NCI-H1417 treated with DMSO at 0.1 percent for 48 hours (cell line): ENCODE results near the gene CAVIN4.

ENCODE experiments used
- DNase-seq: peaks from one replicate; lab custom pipeline; 2025; lab: John Stamatoyannopoulos, UW

The CAVIN4 gene

DNA sequence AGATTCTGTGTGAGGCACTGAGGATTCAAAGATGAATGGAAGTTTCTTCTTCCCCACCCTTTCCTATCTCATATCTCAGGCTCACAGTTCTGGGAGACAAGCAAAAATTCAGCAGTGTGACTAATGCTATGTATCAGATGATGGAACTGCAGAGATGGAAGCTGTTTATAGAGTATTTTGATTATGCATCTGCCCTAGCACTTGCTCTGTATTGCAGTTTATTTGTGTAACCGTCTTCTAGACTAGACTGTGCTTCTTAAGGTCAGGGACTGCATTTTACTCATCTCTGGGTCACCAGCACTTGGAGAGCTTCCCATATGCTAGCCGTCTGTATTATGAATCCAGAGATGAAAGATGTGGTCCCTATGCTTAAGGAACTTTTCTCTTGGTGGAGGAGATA is 12.6 kb downstream of the CAVIN4 start:
- DNase-seq, result no peak

DNA sequence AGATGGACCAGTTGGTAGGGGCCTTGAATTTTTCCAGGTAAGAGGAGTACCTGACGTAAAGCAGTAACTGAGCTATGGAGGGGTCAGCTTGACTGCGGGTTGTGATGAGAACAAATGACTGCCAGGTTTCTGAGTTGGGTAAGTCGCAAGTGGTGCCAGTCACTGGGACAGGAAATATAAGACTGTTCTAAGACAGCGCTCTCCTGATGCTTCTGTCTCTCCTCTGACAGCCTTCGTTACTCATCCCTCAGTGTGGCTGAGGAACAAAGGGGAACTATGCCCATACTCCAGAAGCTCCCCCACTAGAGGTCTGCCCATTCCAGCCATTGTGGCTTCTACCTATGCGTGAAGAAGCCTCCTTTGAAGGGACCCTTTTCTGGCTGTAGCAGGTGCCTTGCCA is 13.3 kb downstream of the CAVIN4 start:
- no peak for DNase-seq

DNA sequence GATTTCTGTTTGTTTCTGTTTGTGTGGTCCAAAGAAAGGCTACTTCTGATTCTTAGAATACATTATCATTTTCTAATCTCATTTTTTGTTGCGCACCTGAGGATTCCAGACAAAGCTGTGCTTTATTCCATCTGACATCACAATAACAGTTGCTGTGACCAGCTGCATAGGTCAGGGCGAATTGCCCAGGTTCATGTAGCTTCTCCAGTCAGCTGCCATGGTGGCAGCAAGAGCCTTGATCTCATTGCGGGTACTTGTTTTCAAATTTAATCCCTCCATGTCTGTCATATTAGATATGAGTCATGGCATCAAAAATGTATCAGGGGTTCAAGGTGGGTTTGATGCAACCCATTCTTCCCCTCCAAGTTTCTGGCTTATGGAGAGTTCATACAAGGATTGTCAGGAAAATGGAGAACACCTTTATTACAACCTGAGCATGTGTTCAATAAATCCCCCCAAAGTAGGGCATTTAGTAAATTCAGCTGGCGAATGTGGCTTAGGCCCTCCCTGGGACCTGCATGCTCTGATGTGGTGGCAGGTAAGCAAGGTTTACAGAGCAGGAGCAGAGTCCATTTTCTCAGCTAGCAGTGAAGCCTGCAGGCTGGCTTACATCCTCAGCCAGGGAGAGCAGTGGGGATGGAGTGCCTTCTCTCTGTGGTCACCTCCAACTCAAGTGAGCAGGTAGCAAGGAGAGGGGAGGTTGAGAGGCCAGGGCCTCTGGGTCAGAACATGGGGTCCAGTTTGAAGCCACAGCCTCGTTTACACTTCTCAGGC is 13.9 kb downstream of the CAVIN4 start:
- DNase-seq, result no peak

DNA sequence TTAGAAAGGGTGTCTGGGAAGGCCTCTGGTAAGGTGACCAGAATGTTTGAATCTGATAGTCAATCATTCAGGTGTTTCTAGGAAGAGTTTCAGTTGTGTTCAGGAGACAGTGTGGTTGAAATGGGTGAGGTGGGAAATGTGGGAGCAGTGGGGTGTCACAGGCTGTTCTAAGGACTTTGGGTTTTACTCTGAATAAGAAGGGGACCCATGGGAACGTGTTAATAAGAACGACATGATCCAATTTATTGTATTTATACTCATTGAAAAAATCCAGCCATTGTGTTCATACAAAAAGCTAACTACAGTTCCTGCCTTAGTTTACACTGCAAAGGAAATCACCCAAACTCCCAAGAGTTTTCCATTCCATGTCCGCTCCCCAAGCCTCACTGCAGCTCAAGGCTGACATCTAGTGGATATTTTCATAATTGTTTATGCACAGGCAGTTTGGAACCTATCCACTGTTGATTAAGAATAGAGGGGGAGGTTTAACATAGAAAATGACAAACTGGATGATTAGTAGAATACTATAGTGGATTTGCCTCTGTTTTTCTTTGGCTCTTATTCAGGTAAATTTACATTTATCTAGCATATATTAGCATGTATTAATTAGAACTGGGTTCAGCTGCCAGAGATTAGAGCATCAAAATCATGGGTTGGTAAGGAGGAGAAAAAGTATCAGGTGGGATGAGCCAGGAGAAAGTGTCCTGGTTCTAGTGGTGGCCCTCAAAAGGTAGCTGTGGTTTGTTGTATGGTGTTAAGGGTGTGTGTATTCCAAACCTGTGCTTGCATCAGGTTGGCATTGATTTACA is 17.7 kb downstream of the CAVIN4 start:
- peak; percentile 8 for DNase-seq

DNA sequence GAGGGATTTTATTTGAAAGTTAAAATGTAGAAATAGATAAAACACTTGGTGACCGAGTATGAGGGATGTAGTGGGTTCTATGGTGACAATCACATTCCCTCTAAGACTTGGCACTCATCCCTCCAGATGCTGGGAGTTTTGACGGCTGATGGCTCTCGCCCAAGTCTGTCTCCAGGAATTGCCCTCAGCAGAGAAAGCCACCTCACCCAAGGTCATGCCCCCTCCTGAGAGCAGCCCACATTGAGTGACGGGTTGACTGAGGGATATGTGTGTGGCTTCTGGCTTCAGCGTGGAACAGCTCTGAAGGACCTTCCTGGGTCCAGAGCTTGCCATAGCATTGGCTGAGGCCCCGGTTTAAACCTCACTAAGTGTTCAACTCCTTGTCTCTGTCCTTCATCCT is 19.4 kb downstream of the CAVIN4 start:
- no peak for DNase-seq

DNA sequence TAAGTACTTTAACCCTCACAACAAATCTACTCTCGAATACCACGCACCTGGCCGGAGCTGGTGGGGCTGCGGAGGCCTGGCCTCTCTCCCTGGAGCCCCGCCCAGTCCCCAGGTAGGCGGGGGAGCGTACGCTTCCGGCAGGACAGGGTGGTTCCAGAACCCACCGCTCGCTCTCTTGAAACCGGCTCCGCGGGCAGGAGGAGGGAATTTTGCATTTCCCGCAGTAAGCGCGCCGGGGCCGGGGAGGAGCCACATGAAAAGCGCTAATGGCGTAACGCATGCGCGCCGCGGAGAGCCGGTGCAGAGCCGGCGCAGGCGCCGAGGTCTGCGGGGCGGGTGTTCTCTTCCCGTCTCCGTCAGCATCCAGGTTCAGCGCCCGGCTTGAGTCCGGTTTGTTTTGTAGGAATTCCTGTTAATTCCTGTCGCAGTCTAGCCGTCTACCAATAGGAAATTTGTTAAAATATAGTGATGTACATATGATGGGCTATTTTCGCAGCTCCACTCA is 20.8 kb downstream of the CAVIN4 start:
- peak; percentile 39 for DNase-seq

DNA sequence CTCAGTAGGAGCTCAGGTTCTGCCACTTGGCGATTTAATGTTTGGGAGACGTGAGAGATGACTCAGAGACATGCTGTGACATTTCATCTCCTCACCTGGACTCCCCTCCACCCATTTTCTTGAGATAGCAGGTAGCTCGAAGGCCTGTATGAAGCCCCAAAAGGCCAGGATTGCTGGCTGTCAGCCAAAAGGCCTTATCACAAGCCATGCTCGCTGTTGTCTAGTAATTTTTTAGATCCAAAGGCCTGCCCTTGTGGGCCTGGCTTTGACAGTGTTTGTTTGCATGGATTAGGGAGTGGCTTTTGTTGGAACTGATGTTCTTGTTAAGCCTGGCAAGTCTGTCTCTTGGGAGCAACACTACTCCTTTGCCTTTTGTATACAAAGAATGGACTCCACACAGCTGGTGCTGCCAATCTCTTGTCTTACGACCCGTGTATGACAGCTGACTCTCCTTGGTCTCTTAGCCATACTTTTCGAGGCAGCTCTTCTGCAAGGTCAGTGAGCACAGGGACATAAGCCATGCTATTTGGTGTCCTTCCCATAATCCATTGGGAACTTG is 22.7 kb downstream of the CAVIN4 start:
- no peak for DNase-seq

DNA sequence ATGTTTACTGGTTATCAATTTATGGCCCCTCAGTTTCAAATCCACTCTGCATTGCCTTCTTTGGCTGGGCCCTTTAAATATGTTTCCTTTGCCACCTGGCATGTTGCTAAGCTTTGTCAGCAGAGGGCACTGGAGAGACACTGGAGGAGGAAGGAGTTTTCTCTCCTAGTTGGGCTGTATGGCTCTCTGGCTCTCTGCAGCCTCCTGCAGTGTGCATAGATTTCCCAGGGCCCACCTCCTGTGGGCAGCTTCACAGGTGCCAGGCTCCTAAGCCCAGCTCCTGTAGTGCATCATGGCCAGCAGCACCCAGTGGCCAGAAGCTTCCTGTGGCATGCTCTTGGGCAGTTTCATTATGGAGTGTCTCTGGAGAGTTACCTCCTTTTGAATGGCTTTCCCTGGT is 23.3 kb downstream of the CAVIN4 start:
- peak; percentile 12 for DNase-seq

DNA sequence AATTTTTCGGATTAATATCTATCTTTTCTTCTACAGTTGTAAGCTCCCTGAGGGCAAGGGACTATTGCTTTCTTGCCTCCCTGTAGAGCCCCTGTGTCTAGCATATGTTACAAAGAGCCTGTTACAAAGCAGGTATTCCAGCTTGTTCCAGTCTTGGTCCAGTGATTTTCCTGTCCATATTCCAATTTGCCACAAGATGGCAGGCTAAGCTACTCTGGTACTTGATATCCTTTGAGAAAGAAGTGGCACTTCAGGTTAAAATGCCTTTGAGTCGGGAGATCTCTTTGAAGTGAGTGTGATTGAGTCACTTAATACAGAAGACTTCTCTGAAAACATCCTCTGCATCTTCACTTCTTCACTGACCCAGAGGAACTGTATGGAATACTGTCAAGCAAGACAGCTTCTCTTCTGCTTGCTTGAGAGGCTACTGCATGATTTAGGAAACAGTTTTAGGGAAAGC is 24.5 kb downstream of the CAVIN4 start:
- DNase-seq, result peak; percentile 12

DNA sequence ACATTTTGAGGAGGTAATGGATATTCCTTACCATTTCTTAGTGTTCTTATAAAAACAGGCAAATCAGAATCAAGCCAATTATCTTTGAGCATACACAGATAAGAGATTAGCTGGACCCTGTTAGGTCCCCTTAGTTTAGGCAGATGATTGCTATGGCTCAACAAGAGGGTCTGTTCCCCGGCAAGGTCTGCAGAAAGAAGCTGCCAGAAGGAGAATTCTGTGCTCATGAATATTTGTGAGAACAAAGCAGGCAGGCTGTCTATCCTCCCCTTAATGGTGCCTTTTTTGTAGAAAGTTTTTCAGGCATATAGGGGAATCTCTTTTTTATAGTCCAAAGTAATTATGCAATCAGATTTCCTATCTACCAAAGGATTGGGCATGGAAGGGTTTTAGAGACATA is 27.5 kb downstream of the CAVIN4 start:
- DNase-seq, result no peak

DNA sequence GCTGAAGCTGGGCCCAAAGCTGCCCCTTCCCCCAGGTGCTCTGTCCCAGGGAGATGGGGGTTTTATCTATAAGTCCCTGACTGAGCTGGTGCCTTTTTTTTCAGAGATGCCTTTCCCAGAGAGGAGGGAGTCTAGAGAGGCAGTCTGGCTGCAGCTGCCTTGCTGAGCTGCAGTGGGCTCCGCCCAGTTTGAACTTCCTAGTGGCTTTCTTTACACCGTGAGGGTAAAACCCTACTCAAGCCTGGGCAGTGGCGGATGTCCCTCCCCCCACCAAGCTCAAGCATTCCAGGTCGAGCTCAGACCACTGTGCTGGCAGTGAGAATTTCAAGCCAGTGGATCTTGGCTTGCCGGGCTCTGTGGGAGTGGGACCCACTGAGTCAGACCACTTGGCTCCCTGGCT is 41.3 kb downstream of the CAVIN4 start:
- DNase-seq, result no peak

DNA sequence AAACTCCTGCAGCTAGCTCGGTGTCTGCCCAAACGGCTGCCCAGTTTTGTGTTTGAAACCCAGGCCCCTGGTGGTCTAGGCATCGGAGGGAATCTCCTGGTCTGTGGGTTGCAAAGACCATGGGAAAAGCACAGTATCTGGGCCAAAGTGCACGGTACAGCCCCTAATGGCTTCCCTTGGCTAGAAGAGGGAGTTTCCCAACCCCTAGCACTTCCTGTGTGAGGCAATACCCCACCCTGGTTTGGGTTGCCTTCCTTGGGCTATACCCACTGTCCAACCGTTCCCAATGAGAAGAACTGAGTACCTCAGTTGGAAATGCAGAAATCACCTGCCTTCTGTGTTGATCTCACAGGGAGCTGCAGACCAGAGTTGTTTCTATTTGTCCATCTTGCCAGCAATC is 41.8 kb downstream of the CAVIN4 start:
- no peak for DNase-seq

DNA sequence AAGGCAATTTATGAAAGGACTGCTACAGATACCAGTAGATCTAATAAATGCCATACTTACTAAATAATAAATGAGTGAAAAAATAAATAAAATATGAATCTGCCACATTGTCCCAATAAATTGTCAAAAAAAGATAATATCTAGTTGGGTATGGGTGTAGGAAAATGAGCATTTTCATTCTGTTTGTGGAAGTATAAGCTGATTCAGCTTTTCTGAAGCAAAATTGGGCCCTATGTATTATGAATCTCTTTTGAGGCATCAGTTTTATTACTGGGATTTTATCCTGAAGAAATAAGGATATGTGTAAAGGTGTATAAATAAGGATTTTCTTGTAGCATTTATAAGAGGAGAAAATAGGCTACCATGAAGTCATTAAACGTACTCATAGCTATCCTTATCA is 46.1 kb downstream of the CAVIN4 start:
- DNase-seq, result no peak

DNA sequence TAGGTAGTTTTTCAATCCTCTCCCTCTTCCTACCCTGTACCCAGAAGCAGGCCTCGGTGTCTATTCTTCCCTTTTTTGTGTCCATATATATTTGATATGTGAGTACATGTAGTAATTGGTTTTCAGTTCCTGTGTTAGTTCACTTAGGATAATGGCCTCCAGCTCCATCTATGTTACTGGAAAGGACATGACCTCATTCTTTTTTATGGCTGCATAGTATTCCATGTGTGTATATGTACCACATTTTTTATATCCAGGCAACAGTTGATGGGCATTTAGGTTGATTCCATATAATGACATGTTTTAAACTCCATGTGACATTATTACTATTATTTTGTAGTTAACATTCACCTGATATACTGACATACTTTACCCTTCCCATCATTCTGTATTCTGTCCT is 49.1 kb downstream of the CAVIN4 start:
- no peak for DNase-seq

DNA sequence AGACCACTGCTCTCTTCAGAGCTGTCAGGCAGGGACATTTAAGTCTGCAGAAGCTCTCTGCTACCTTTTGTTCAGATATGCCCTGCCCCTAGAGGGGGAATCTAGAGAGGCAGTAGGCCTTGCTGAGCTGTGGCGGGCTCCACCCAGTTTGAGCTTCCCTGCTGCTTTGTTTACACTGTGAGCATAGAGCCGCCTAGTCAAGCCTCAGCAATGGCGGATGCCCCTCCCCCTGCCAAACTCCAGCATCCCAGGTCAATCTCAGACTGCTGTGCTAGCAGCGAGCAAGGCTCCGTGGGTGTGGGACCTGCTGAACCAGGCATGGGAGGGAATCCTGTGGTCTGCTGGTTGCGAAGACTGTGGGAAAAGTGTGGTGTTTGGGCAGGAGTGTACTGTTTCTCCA is 59.9 kb downstream of the CAVIN4 start:
- no peak for DNase-seq
